ENCODE measurements around the gene STX12.

DNA sequence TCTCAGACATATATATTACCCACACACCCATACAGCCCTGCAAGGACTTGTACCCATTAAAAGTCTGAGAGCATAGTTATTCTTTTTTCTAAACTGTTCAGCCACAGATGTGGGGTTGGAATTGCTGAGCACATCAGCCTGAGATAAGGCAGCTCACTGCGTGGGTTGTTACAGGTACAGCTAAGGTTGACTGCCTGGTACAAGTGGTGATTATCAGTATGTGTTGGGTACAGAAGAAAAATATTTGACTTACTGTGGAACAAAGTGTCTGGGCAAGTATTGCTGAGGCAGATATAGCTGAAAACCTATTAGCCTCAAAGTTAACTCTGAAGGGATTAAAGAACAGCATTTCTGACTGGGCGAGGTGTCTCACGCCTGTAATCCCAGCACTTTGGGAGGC is 5.0 kb downstream of the STX12 start:
- TF ChIP-seq, protein P1, sequence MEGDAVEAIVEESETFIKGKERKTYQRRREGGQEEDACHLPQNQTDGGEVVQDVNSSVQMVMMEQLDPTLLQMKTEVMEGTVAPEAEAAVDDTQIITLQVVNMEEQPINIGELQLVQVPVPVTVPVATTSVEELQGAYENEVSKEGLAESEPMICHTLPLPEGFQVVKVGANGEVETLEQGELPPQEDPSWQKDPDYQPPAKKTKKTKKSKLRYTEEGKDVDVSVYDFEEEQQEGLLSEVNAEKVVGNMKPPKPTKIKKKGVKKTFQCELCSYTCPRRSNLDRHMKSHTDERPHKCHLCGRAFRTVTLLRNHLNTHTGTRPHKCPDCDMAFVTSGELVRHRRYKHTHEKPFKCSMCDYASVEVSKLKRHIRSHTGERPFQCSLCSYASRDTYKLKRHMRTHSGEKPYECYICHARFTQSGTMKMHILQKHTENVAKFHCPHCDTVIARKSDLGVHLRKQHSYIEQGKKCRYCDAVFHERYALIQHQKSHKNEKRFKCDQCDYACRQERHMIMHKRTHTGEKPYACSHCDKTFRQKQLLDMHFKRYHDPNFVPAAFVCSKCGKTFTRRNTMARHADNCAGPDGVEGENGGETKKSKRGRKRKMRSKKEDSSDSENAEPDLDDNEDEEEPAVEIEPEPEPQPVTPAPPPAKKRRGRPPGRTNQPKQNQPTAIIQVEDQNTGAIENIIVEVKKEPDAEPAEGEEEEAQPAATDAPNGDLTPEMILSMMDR (conservative IDR thresholded peaks at IDR 0.05; ENCODE audit: low read length), result no peak
- no peak for TF ChIP-seq EZH2phosphoT487 (IDR thresholded peaks at IDR 0.05; ENCODE audit: borderline replicate concordance)
